ENCODE results near the gene PATJ. TPM values are rescaled to one million over a fixed set of nuclear protein-coding genes. Genes with fewer than 3 reads are reported as not detected.
"Not testable (repeated sequence)": the region's sequence is repeated elsewhere in the genome, so short reads cannot be mapped to it uniquely, and the experiment has no call there.

Gene PATJ
- total RNA-seq, 1 donor from 2014 or later = 2.0 TPM

- no peak for DNase-seq
- no peaks in the 10 kb centered on the region for H3K4me1 Mint-ChIP-seq (ENCODE audit: low read depth, unreplicated experiment)
- H3K27ac Mint-ChIP-seq (ENCODE audit: unreplicated experiment) = no peak overlapping the region
- no peaks in the 10 kb centered on the region for H3K36me3 Mint-ChIP-seq (ENCODE audit: unreplicated experiment)
- H3K27me3 Mint-ChIP-seq (ENCODE audit: unreplicated experiment) = no peaks in the 10 kb centered on the region
- H3K4me3 Mint-ChIP-seq (ENCODE audit: unreplicated experiment) = no peak overlapping the region
- no peaks in the 10 kb centered on the region for H3K9me3 Mint-ChIP-seq (ENCODE audit: unreplicated experiment)
- no peak for TF ChIP-seq CTCF (IDR thresholded peaks at IDR 0.05; ENCODE audit: partially characterized antibody, unreplicated experiment)
Observed at GRCh38 chr1:61961009-61961408, 218.7 kb downstream of the PATJ start.

- TF ChIP-seq CTCF (IDR thresholded peaks at IDR 0.05; ENCODE audit: partially characterized antibody, unreplicated experiment) = no peak
- H3K9me3 Mint-ChIP-seq (ENCODE audit: unreplicated experiment) = no peaks in the 10 kb centered on the region
- H3K27ac Mint-ChIP-seq (ENCODE audit: unreplicated experiment) = no peak overlapping the region
- no peak overlapping the region for H3K4me3 Mint-ChIP-seq (ENCODE audit: unreplicated experiment)
- H3K4me1 Mint-ChIP-seq (ENCODE audit: low read depth, unreplicated experiment) = no peaks in the 10 kb centered on the region
- DNase-seq = no peak
- no peaks in the 10 kb centered on the region for H3K36me3 Mint-ChIP-seq (ENCODE audit: unreplicated experiment)
- H3K27me3 Mint-ChIP-seq (ENCODE audit: unreplicated experiment) = no peaks in the 10 kb centered on the region
Observed at GRCh38 chr1:61962631-61963030, 220.4 kb downstream of the PATJ start.

GRCh38 chr1:61966450-61967225 is 224.4 kb downstream of the PATJ start:
- not testable (repeated sequence) for DNase-seq; H3K36me3 Mint-ChIP-seq (ENCODE audit: unreplicated experiment); H3K27ac Mint-ChIP-seq (ENCODE audit: unreplicated experiment); H3K27me3 Mint-ChIP-seq (ENCODE audit: unreplicated experiment); H3K4me1 Mint-ChIP-seq (ENCODE audit: low read depth, unreplicated experiment); H3K9me3 Mint-ChIP-seq (ENCODE audit: unreplicated experiment); H3K4me3 Mint-ChIP-seq (ENCODE audit: unreplicated experiment)

- TF ChIP-seq CTCF (IDR thresholded peaks at IDR 0.05; ENCODE audit: partially characterized antibody, unreplicated experiment) = no peak
- Mint-ChIP-seq H3K9me3 (ENCODE audit: unreplicated experiment) (no peaks in the 10 kb centered on the region), H3K4me3 (ENCODE audit: unreplicated experiment) (no peak overlapping the region)
Observed at GRCh38 chr1:61967750-61968149, 225.5 kb downstream of the PATJ start.

GRCh38 chr1:61968869-61969268 is 226.6 kb downstream of the PATJ start:
- Mint-ChIP-seq H3K27ac (ENCODE audit: unreplicated experiment) (no peak overlapping the region), H3K9me3 (ENCODE audit: unreplicated experiment) (no peaks in the 10 kb centered on the region), H3K27me3 (ENCODE audit: unreplicated experiment) (peaks cover 2% of the 10 kb centered on the region), H3K4me3 (ENCODE audit: unreplicated experiment) (no peak overlapping the region), H3K4me1 (ENCODE audit: low read depth, unreplicated experiment) (no peaks in the 10 kb centered on the region), H3K36me3 (ENCODE audit: unreplicated experiment) (no peaks in the 10 kb centered on the region)
- no peak for TF ChIP-seq CTCF (IDR thresholded peaks at IDR 0.05; ENCODE audit: partially characterized antibody, unreplicated experiment)
- DNase-seq = no peak

More at GRCh38 chr1:61967750-61968149, 225.5 kb downstream of the PATJ start:
- no peak overlapping the region for H3K27ac Mint-ChIP-seq (ENCODE audit: unreplicated experiment)
- H3K36me3 Mint-ChIP-seq (ENCODE audit: unreplicated experiment) = no peaks in the 10 kb centered on the region
- no peak for DNase-seq
- no peaks in the 10 kb centered on the region for H3K4me1 Mint-ChIP-seq (ENCODE audit: low read depth, unreplicated experiment)
- H3K27me3 Mint-ChIP-seq (ENCODE audit: unreplicated experiment) = peaks cover 2% of the 10 kb centered on the region
